GM12874 (cell line): ENCODE measurements around the gene DOLK.

Experiments used
- TF ChIP-seq, protein P1 (sequence below): IDR thresholded peaks from 2 replicates; pipeline ENCODE4 v1.5.1; 2011; ENCODE audit warnings: low read depth, mild to moderate bottlenecking, control low read depth, low read length, moderate library complexity; ENCODE audit not compliant: insufficient read depth

The DOLK gene

DNA sequence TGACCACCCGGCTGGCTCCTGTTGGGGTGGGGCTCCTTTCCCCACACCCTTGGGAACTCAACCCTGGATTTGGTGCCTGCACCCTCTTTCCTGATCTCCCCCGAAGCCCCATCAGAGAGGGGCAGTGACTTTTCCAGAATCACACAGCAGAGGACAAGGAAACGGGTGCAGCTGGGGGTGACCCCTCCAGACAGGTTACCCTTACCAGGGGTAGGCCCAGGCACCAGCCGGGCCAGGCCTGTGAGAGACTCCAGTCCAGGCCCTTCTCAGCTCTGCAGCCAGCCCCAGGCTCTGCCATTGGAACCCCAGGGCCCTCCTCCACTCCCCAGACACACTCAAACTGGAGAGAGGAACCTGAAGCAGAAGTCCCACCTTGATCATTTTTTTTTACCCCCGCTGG is 45.6 kb downstream of the DOLK start:
- TF ChIP-seq, protein P1, sequence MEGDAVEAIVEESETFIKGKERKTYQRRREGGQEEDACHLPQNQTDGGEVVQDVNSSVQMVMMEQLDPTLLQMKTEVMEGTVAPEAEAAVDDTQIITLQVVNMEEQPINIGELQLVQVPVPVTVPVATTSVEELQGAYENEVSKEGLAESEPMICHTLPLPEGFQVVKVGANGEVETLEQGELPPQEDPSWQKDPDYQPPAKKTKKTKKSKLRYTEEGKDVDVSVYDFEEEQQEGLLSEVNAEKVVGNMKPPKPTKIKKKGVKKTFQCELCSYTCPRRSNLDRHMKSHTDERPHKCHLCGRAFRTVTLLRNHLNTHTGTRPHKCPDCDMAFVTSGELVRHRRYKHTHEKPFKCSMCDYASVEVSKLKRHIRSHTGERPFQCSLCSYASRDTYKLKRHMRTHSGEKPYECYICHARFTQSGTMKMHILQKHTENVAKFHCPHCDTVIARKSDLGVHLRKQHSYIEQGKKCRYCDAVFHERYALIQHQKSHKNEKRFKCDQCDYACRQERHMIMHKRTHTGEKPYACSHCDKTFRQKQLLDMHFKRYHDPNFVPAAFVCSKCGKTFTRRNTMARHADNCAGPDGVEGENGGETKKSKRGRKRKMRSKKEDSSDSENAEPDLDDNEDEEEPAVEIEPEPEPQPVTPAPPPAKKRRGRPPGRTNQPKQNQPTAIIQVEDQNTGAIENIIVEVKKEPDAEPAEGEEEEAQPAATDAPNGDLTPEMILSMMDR = no peak

DNA sequence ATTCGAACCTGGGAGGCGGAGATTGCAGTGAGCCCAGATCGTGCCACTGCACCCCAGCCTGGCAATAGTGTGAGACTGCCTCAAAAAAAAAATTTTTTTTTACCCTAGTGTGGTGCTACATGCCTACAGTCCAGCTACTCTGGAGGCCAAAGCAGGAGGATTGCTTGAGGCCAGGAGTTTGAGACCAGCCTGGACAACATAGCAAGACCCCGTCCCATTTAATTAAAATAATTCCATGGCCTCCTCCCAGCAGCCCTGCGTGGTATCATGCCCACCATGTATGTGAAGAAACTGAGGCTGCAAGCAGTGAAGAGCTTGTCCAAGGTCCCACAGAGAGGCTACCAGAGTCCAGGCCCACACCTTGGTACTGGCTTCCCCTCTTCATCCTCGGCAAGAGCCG is 46.0 kb downstream of the DOLK start:
- TF ChIP-seq, protein P1 = no peak

DNA sequence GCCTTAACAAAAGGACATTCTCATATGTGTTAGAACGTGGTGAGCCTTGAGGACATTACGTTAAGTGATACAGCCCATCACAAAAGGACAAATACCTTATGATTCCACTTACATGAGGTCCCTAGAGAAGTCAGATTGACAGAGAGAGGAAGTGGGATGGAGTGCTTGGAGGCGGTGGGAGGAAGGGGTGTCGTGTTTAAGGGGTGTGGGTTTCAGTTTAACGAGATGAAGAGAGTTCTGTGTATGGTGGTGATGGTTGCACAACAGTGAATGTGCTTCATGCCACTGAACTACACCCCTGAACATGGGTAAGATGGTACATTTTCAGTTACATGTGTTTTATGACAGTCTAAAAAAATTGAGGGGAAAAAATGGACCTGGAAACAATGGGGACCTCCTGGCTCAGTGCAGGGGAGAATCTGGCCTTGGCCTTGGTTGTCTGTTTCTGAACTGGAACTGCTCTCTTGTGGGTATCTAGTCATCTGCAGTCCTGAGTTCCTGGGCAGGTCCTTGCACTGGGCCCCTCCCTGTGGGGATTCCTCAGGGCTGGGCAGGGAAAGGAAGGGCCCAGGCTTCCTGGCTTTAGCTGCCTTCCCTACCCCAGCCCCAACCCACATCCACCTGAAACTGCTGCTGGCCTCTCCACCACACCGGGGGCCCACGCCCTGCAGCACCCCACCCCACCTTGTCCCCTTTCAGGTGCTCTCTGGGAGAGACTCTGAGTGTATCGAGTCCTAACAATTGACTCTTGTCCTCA is 47.7 kb downstream of the DOLK start:
- TF ChIP-seq, protein P1 = no peak

DNA sequence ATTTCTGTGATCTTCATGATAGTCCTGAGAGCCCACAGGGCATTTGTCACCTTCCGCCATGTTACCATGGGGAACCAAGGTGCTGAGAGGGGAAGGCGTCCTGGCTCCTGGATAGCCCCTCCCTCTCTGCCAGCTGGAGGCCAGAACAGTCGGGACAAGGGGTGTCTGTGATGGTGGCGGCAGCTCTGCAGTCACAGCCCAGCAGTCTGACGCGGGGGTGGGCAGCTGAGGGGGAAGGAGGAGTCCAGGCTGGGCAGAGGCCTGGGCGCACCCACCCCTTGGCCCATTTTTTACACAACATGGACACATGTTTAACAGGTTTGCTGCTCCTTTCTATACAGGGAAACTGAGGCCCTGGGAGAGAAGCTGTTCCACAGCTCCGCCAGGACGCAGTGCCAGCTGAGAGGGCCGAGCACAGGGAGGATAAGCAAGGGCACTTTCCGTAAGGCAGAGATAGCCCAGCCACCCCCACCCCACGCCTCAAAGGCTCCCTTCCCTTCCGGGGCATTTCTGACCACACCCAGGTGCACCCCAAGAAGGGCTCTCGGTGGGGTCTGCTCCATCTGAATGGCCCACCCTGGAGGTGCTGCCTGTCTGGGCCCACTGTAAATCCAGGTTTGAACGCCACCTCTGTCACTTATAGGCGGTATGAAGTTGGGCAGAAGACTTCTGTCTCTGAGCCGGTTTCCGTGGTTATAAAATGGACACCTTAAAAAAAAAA is 48.4 kb downstream of the DOLK start:
- TF ChIP-seq, protein P1 = no peak

DNA sequence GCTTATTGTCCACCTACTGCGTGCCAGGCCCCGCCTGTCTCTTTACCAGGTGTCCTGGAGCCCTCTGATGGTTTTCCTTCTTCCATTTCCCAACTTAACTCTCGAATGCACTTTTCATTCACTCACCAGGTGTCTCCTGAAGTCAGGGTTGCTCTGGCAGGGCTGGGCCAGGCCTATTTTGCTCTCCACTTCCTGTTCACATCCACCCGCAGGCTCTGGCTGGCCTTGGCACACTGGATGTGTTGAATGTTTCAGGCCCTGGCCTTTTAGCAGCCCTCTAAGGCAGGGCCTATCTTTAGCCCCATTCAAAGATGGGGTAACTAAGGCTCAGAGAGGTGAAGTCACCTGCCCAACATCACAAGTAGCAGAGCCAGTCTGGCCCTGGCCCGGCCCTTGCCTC is 49.0 kb downstream of the DOLK start:
- TF ChIP-seq, protein P1 = no peak

DNA sequence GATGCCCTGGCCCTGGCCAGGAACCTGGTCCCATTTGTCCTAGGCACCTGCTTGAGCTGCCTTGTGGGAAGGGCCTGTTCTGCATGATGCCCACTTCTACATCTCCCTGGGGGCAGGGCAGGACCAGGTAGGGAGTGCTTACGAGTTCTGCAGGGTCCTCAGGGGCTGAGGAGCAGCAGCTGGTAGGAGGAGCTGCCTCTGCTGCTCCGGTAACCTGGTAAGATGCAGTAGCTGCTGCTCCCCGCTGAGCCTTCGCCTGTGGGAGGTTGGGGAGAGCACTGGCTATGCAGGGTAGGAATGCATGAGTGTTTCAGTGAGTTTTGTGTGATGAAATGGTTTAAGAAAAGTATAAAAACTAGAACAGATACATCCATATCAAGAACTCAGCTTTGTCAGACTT is 51.8 kb downstream of the DOLK start:
- TF ChIP-seq, protein P1 = no peak
